Measurements from ENCODE around the gene GSTT4.
"Not testable (repeated sequence)": the region's sequence is repeated elsewhere in the genome, so short reads cannot be mapped to it uniquely, and the experiment has no call there.

Gene GSTT4

DNA sequence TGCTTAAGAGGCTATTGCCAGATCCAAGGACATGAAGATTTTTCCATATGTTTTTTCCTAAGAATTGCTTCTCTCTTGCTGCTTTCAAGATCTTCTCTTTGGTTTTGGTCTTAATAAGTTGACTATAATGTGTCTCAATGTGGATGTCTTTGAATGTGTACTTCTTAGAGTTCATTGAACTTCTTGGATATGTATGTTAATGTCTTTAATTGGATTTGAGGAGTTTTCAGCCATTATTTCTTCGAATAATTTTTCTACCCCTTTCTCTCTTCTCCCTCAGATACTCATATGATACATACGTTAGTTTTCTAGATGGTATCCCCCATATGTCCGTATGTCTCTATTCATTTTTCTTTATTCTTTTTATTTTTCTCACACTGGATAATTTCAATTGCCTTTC lies 19.1 kb upstream of the GSTT4 start:
- DNase-seq, result no peak

GRCh38 chr22:24023204-24023789 lies 18.0 kb upstream of the GSTT4 start:
- no peak for DNase-seq

DNA sequence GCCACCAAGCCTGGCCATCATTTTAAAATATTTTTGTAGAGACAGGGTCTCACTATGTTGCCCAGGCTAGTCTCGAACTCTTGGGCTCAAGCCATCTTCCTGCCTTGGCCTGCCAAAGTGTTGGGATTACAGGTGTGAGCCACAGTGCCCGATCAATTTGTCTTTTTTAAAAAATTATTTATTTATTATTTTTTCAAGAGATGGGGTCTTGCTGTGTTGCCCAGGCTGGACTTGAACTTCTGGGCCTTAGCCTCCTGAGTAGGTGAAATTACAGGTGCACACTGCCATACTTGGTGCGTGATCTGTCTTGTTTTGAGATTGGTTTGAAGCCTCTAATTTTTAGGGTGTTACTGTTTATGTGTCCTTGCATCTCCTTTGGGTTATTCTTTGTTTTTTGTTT lies 16.1 kb upstream of the GSTT4 start:
- no peak for DNase-seq

DNA sequence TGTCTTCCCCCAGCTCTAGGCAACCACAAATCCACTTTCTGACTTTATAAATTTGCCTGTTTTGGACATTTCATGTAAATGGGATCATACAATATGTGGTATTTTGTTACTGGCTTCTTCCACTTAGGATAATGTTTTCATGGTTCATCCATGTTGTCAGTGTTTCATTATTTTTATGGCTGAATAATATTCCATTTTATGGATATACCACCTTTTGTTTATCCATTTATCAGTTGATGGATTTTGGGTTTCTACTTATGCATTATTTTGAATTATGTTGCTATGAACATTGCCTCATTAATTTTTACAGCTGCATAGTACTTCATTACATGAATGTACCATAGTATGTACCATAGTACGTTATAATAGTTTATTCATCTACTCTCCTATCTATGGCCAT lies 10.9 kb upstream of the GSTT4 start:
- no peak for DNase-seq

DNA sequence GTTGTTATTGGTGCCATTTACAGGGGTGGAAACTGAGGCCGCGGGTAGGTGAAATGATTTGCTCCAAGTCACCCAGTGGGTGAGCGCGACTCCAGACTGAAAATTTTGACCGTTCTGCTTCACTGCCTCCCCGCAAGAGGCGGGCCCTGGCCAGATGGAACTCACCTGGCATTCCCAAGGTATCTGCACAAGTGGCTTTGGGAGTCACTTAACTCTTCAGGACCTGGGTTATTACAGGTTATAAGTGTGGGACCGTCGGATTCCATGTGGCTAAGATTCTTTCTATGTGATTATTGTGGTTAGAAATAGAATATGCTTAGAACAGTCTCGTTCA lies 6.4 kb upstream of the GSTT4 start:
- no peak for DNase-seq

DNA sequence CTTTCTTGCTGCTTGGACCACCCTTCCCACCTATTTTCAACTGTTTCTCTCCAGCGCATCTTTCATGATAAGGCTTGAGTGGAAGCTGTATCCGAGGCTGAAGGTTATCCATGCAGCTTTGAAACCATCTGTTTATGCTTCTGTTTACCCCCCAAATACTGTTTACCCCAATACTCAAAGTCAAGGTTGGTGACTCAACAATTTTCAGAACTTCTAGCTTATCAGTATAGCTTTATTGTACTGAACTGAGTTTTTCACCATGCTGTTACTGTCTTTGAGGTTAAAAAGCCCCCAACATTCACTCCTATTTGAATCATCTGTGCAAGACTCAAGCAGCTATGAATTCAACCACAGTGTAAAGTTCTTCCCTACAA lies 4.8 kb upstream of the GSTT4 start:
- DNase-seq, result no peak

DNA sequence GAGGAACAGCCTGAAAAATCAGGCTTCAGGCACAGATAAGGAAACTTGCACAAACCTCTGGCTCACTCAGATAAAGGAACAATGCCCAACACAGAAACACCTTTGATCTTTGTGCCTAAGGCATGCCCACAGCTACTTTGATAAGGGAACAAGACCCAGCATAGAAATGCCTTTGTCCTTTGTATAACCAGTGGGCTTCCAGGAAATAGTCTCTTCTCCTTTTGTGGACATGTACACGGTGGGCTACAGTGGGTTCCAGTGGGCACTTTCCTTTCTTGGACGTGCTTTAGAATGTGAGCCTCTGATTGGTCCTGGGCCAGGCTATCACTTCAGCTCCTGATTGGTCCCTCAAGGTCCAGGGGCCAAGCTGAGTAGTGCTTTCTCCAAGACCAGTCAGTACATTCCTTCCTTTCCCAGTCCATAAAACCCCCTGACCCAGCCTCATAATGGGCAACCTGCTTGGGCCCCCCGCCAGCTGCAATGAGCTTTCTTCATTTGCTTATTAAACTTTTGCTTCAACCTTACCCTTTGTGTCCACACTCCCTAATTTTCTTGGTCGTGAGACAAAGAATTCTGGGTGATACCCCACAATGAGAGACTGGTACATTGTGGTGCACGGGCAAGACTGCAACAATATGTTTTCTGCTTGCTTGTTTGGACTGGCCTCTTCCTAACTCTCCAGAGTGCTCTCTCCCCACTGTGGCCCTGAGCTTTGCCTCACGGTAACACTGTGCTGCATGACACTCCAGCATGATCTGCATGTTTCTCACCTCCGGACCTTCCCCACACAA lies 4.2 kb upstream of the GSTT4 start:
- DNase-seq, result no peak

DNA sequence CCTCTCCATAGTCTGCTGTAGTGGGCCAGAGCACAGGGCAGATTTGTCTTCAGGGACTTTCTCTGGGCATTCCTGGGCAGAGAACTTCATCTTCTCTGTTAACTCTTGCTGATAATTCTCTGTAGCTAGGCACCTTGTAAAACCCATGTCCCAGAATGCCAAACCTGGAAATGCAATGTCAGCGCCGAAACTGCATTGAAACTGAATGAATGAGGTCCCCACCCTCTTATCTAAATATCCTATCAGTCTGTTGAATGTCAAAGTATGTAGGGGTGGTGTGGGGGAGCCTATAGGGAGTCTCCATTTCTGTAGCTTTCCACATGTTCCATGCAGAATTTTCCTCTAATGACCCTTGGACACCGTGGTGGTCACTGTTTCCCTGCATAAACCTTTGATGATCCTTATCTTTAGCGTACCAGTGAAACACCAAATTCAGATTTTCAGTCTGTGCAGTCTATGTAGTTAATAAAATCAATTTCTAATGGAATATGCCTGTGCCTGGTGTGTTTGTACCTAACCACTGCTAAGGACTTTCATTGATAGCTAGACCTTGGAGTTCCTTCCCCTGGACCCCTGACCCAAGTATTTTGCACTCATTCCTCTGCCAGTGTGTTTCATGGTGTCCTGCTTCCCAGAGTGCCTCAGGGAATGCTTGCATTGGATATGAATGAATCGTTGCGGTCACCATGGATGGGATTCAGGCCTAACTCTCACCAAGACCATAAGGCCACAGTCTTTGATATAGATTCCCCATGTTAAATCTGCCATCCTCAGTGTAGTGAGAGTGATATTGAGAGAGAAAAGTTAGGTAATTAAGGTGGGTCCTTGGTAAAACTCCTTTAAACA lies 3.4 kb upstream of the GSTT4 start:
- DNase-seq, result no peak

- DNase-seq, result no peak
These were observed 2.7 kb upstream of the GSTT4 start for GRCh38 chr22:24008022-24008283.

DNA sequence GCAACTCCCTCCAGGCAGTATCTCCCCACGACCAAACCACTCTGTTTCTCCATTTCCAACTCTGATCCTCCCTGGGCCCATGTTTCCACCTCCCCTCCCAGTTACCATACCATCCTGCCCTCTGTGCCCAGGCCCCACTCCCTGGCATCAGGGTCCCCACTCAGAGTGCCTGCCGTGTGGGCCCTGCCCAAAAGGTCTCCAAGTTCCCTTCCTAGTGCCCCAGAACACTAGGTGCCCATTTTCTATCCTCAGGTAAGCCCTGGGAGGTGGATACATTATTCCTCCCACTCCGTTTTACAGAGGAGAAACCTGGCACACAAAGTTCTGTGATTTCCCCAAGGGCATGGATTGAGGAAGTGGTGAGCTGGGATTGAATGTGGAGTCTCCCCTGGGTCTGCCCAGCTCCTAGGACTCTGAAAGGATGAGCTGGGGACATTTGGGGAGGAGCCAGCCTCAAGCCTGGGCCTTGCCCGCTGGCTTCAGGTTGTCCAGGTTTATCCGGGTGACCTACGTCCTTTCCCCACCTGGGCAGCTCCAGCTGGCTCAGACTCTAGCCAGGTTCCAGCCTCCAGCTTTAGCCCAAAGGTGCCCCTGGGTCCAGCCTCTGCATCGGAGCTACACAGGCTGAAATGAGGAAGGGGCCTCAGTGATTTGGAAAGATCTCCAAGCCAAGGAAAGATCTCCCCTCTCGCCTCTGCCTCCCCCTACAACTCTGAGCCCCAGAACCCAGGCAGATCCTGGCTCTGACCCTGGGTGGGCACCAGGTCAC lies 2.2 kb upstream of the GSTT4 start:
- no peak for DNase-seq

- DNase-seq, result no peak
These were observed 1.6 kb upstream of the GSTT4 start for GRCh38 chr22:24006914-24007214.

- DNase-seq, result no peak
These were observed 1.1 kb upstream of the GSTT4 start for GRCh38 chr22:24006207-24006913.

GRCh38 chr22:24003887-24004286 lies 1.4 kb downstream of the GSTT4 start:
- DNase-seq, result no peak

DNA sequence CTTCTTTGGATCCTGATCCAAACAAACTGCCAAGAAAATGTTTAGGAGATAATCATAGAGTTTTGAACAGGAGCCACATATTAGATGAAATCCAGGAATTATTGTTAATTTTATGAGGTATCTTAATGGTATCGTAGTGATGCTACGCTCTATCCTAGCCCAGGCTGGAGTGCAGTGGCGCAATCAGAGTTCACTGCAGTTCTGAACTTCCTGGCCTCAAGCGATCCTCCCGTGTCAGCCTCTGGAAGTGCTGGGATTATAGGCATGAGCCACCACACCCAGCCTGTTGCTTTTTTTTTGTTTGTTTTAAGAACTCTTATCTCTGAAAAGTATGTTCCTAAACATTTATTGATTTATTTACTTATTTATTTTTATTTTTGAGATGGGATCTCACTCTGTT lies 2.4 kb downstream of the GSTT4 start:
- no peak for DNase-seq

GRCh38 chr22:24002272-24002671 lies 3.0 kb downstream of the GSTT4 start:
- no peak for DNase-seq

GRCh38 chr22:24001314-24001713 lies 3.9 kb downstream of the GSTT4 start:
- no peak for DNase-seq

GRCh38 chr22:23999779-24000178 lies 5.5 kb downstream of the GSTT4 start:
- DNase-seq, result not testable (repeated sequence)

GRCh38 chr22:23997092-23997491 lies 8.2 kb downstream of the GSTT4 start:
- no peak for DNase-seq

DNA sequence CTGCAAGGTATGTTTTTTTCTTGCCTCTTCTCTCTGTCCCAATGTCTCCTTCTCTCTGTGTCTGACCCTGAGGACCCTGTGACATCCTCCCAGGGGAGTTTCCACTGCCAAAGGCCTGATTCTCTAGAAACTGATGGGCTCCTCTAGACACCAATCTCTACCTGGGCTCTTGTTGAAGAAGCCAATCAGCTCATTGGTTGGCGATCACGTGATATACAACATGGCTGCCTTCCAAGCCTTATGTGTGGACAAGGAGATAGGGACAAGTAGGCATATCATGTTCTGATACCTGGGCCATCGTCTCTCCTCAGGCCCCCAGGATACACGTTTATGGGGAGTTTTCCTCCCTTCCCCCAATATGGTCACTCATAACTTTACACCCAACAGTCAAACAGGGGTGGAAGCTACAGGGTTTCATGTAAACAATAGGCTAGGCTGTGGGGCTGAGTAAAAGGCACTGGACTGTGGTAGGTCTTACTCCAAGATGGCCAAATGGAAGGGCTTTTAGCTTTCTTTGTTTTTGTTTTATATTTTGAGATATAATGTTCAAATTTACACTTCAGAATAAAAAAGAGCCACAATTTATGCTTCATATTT lies 11.6 kb downstream of the GSTT4 start:
- not testable (repeated sequence) for DNase-seq

DNA sequence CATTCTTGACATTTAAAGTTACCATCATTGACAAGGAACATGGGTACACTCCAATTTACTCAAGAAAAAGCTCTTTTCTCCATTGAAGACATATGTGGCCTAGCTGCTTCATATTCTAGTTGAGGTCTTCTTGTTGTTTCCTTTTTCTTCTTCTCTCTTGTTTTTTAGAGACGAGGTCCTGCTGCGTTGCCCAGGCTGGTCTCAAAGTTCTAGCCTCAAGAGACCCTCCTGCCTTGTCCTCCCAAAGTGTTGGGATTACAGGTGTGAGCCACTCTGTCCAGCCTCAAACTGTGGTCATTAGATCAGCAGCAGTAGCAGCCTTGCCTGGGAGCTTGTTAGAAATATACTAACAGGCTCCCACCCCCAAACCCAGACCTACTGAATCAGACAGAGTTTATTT lies 12.2 kb downstream of the GSTT4 start:
- DNase-seq, result not testable (repeated sequence)

DNA sequence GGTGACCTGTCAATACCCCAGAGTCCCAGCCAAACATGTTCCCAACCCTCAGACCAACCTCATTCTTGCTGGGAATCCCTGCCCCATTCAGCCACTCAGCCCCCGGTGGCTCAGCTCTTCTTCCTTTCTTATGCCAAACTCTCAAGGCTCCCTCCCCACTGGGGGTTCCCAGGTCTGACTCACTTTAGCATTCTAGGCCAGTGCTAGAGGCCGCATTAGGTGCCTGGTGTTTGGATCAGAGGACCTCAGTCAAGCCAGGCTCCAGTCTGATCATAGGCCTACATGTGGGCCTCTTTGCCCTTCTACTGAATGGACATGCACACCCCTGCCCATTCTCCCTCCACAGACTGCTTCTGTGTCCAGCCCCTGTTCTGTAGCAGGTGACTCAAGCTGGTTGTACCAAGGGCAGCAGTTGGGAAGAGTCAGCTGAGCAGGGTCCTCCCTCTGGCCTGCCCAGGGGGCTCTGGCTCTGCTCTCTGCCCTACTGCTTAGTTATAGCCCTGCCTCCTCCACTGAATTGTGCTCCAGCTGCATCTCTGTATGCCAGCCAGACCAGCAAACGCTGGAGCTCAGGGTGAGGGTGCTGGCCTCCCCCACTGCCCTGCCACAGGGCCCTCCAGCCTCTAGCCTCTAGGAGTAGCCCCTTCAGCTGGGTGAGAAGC lies 15.5 kb downstream of the GSTT4 start:
- DNase-seq, result not testable (repeated sequence)

Measured in activated gamma-delta T cell (primary cell).